K562 (cell line): ENCODE data around the gene SRSF9. TPM values are rescaled to one million over a fixed set of nuclear protein-coding genes. Genes with fewer than 3 reads are reported as not detected.

Experiments
- BRD9 ChIP-seq: fragments of 450-650 bp; IDR thresholded peaks from 2 replicates; pipeline ENCODE4 v1.6.1; 2018; ENCODE audit warnings: low read depth; ENCODE audit not compliant: partially characterized antibody
- CHD2 ChIP-seq: IDR thresholded peaks from 2 replicates; pipeline ENCODE4 v1.6.1; 2011; ENCODE audit warnings: low read depth, low read length
- CSDE1 ChIP-seq, 2 experiments: fragments of 450-650 bp; IDR thresholded peaks; 2 replicates each; pipeline ENCODE4 v1.6.1; 2016; ENCODE audit warnings: mild to moderate bottlenecking in 1 of 2
- E2F8 ChIP-seq: fragments of 450-650 bp; IDR thresholded peaks from 2 replicates; pipeline ENCODE4 v1.7.1; 2018; ENCODE audit warnings: mild to moderate bottlenecking, low read depth; ENCODE audit not compliant: partially characterized antibody
- HLTF ChIP-seq: fragments of 450-650 bp; IDR thresholded peaks from 2 replicates; pipeline ENCODE4 v1.6.1; 2016
- JUND ChIP-seq, 2 experiments: IDR thresholded peaks; 2 replicates in 1 of 2; 3 replicates in 1 of 2; pipeline ENCODE4 v1.6.1; 2011; ENCODE audit warnings: borderline replicate concordance in 2 of 2, low read depth in 2 of 2, low read length in 2 of 2, improper control_type of control experiment in 1 of 2, missing biosample characterization in 1 of 2, missing genetic modification characterization in 1 of 2, missing genetic modification reagents in 1 of 2
- MCM7 ChIP-seq, 2 experiments: fragments of 450-650 bp; IDR thresholded peaks; 2 replicates each; pipeline ENCODE4 v1.6.1; 2016 to 2018
- MECOM ChIP-seq: fragments of 250-450 bp; sonication (Bioruptor Pico); IDR thresholded peaks from 2 replicates; pipeline ENCODE4 v1.8.0; 2022; ENCODE audit warnings: inconsistent platforms
- NFE2 ChIP-seq: IDR thresholded peaks from 2 replicates; pipeline ENCODE4 v1.6.1; 2014; ENCODE audit warnings: antibody characterized with exemption, low read depth
- NR3C1 ChIP-seq: sonication (generic); formaldehyde crosslinking; IDR thresholded peaks from 2 replicates; pipeline ENCODE4 v1.8.1; 2022; ENCODE audit warnings: missing genetic modification reagents
- RBM14 ChIP-seq: fragments of 200-400 bp; formaldehyde crosslinking; IDR thresholded peaks from 2 replicates; pipeline ENCODE4 v1.6.1; 2018; ENCODE audit warnings: low read depth, mild to moderate bottlenecking, low read length, moderate library complexity, borderline replicate concordance; ENCODE audit not compliant: insufficient read depth
- SLC30A9 ChIP-seq: fragments of 250-450 bp; sonication (Bioruptor Pico); IDR thresholded peaks from 2 replicates; pipeline ENCODE4 v1.8.0; 2022; ENCODE audit warnings: mild to moderate bottlenecking, moderate library complexity
- TBL1XR1 ChIP-seq, 2 experiments: IDR thresholded peaks; 2 replicates each; pipeline ENCODE4 v1.6.1; 2012; ENCODE audit warnings: improper control_type of control experiment in 2 of 2, low read length in 2 of 2, mild to moderate bottlenecking in 1 of 2
- TSC22D4 ChIP-seq: fragments of 450-650 bp; IDR thresholded peaks from 2 replicates; pipeline ENCODE4 v1.6.1; 2016; ENCODE audit warnings: missing genetic modification characterization, missing biosample characterization, control low read depth
- TSHZ1 ChIP-seq: fragments of 250-450 bp; sonication (Bioruptor Pico); IDR thresholded peaks from 2 replicates; pipeline ENCODE4 v1.4.0; 2020; ENCODE audit warnings: mild to moderate bottlenecking, moderate library complexity
- XRCC5 ChIP-seq: fragments of 200-400 bp; formaldehyde crosslinking; IDR thresholded peaks from 2 replicates; pipeline ENCODE4 v1.6.1; 2017; ENCODE audit warnings: low read depth, mild to moderate bottlenecking, low read length
- ZC3H4 ChIP-seq: sonication (generic); formaldehyde crosslinking; IDR thresholded peaks from 2 replicates; pipeline ENCODE4 v1.9.0; 2021; ENCODE audit warnings: missing genetic modification reagents, borderline replicate concordance
- ZNF436 ChIP-seq: fragments of 250-450, 450-650 bp; sonication (Bioruptor Pico); formaldehyde crosslinking; IDR thresholded peaks from 2 replicates; pipeline ENCODE4 v1.7.0; 2020; ENCODE audit warnings: mild to moderate bottlenecking
- ZNF696 ChIP-seq: fragments of 250-450 bp; sonication (Bioruptor Pico); conservative IDR thresholded peaks from 2 replicates; pipeline ENCODE4 v1.4.0; 2020; ENCODE audit warnings: mild to moderate bottlenecking, moderate library complexity
- ZNF785 ChIP-seq: fragments of 250-450 bp; sonication (Bioruptor Pico); IDR thresholded peaks from 2 replicates; pipeline ENCODE4 v1.4.0; 2020; ENCODE audit warnings: mild to moderate bottlenecking
- polyA plus RNA-seq, 8 experiments: library from polyadenylated mRNA; depleted of rRNA in 4 of 8; stranded (reverse) in 5 of 8; unstranded in 3 of 8; fragments of >200 nt; fragmentation: Nextera tagmentation in 2 of 8; fragmentation: Illumina TruSeq in 1 of 8; extraction: Ambion mirVana in 2 of 8; extraction: Trizol in 1 of 8; gene quantifications; 2 replicates each; pipeline versions ENCODE4 v1.2.1 to v1.2.3, GENCODE V29; 2011 to 2014; ENCODE audit warnings: inconsistent platforms in 1 of 8, missing spikeins in 1 of 8
- total RNA-seq, 7 experiments: library from RNA; depleted of rRNA in 6 of 7; stranded (reverse); fragments of >200 nt in 6 of 7; fragmentation: Illumina TruSeq in 2 of 7; extraction: Trizol in 2 of 7; gene quantifications; 2 replicates each; pipeline versions ENCODE4 v1.2.1 to v1.2.3, GENCODE V29; 2011 to 2021; ENCODE audit warnings: low replicate concordance in 1 of 7
- TF ChIP-seq, protein P1 (sequence below): fragments of 250-450 bp; sonication (Bioruptor Pico); IDR thresholded peaks from 2 replicates; pipeline ENCODE4 v1.5.0; 2021; ENCODE audit warnings: mild to moderate bottlenecking, borderline replicate concordance

The SRSF9 gene
- total and polyA plus RNA-seq, 9 of the 15 experiments (the other 6 are each of a cell fraction or from before 2014, with no cell fraction given), result 40.3 to 291 (median 230) TPM

DNA sequence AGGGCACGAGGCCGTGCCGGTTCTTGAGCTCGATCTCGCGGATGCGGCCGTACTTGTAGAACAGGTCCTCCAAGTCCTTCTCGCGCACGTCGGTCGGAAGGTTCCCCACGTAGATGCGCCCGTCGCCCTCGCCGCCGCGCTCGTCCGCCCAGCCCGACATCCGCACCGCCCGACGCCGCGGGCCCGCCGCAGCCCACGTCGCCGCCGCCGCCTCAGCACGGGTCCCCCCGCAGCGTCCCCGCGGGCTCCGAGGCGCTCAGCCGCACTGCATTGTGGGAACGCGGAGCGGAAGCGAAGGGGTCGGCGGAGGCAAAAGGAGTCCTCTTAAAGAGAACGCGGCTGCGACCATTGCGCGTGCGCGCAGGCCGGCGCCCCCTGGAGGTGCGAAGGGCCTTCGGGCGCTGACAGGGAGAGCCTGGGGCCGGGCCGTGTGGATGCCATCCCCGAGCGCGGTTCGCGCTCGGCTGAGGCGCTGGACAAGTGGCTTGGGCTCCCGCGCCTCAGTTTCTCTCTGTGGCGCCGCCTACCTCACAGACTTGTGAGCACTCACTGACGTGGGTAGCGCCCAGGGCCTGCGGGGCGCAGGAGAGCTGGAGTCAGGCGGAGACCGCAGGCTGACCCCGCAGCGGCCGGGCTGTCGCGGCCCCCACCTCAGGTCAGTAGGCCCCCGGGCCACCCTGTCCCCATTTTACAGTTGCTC lies at the start of gene SRSF9 (continued):
- TF ChIP-seq, protein P1, sequence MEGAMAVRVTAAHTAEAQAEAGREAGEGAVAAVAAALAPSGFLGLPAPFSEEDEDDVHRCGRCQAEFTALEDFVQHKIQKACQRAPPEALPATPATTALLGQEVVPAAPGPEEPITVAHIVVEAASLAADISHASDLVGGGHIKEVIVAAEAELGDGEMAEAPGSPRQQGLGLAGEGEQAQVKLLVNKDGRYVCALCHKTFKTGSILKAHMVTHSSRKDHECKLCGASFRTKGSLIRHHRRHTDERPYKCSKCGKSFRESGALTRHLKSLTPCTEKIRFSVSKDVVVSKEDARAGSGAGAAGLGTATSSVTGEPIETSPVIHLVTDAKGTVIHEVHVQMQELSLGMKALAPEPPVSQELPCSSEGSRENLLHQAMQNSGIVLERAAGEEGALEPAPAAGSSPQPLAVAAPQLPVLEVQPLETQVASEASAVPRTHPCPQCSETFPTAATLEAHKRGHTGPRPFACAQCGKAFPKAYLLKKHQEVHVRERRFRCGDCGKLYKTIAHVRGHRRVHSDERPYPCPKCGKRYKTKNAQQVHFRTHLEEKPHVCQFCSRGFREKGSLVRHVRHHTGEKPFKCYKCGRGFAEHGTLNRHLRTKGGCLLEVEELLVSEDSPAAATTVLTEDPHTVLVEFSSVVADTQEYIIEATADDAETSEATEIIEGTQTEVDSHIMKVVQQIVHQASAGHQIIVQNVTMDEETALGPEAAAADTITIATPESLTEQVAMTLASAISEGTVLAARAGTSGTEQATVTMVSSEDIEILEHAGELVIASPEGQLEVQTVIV (CRISPR knock-in tag), result no peak
- TF ChIP-seq TSHZ1 (CRISPR knock-in tag), result no peak
- no peak for TF ChIP-seq CSDE1 (IDR thresholded peaks at IDR 0.05)
- TF ChIP-seq TSC22D4 (tag), result no peak
- TF ChIP-seq XRCC5, result peak; percentile 89; the same call in 1 of the 2 replicates
- no peak for TF ChIP-seq BRD9
- TF ChIP-seq MCM7 (IDR thresholded peaks at IDR 0.05), result no peak
- no peak for TF ChIP-seq ZNF696 (CRISPR knock-in tag)
- TF ChIP-seq MECOM (CRISPR knock-in tag), result no peak
- TF ChIP-seq JUND (IDR thresholded peaks at IDR 0.05; ENCODE audit: borderline replicate concordance, low read depth, low read length), result peak; percentile 70
- TF ChIP-seq JUND (tag; IDR thresholded peaks at IDR 0.05; ENCODE audit: borderline replicate concordance, low read depth, low read length), result no peak; the same call in 2 of the 3 replicates
- no peak for TF ChIP-seq SLC30A9 (CRISPR knock-in tag)
- TF ChIP-seq NR3C1 (CRISPR knock-in tag), result no peak
- 0 out of 2 replicates have a peak, but pooled peaks have one; percentile 14 for TF ChIP-seq CHD2
- TF ChIP-seq NFE2, result no peak
- no peak for TF ChIP-seq RBM14
- TF ChIP-seq E2F8, result no peak
- no peak for TF ChIP-seq TBL1XR1 (IDR thresholded peaks at IDR 0.05; ENCODE audit: low read length in 2 of 2)
- TF ChIP-seq ZNF785 (CRISPR knock-in tag), result no peak
- no peak for TF ChIP-seq HLTF
- TF ChIP-seq ZC3H4, result no peak; the same call in 1 of the 2 replicates
- no peak for TF ChIP-seq ZNF436 (CRISPR knock-in tag)
